Activated naive CD4-positive, alpha-beta T cell treated with anti-CD3 and anti-CD28 coated beads, Interleukin-2, amount 50 U/mL, for 72 hours (primary cell): ENCODE measurements around the gene KCNK1. TPM values are rescaled to one million over a fixed set of nuclear protein-coding genes. Genes with fewer than 3 reads are reported as not detected.
A peak's percentile ranks its signal among the peaks of the same experiment; 100 is the strongest.

ENCODE experiments used
- ATAC-seq, 2 donors: fragments of 150-1000 bp; cut with Tn5 transposase; 2 replicates each; pipeline ENCODE4 v1.10.0; 2021; ENCODE audit warnings: mild to moderate bottlenecking in 2 of 2, moderate library complexity in 2 of 2
- DNase-seq, 2 donors: peaks; one replicate each; pipeline ENCODE4 v3.0.0; 2021 to 2022; ENCODE audit warnings: low spot score in 2 of 2
- H3K27ac Mint-ChIP-seq, 2 donors: one replicate each; pipeline ENCODE4 v1.8.0; 2022; ENCODE audit warnings: mild to moderate bottlenecking in 2 of 2, mixed read lengths in 2 of 2
- H3K36me3 Mint-ChIP-seq, 2 donors: one replicate each; pipeline ENCODE4 v1.8.0; 2022; ENCODE audit warnings: mixed read lengths in 2 of 2
- H3K9me3 Mint-ChIP-seq, 2 donors: one replicate each; pipeline ENCODE4 v1.8.0; 2022; ENCODE audit warnings: mixed read lengths in 2 of 2
- total RNA-seq, 2 donors: library from RNA; stranded (reverse); gene quantifications; one replicate each; pipeline ENCODE4 v1.2.3, GENCODE V29; 2022

Gene KCNK1
- total RNA-seq = under 1 TPM in 1 of 2 donors, not detected in 1; 0.78 TPM

- Mint-ChIP-seq H3K36me3 (peaks cover 0 to 19% of the 10 kb centered on the region in 2 donors), H3K9me3 (no peaks in the 10 kb centered on the region), H3K27ac (no peak within 1 kb of the TSS)
- DNase-seq (no peak), ATAC-seq (peak in 1 of 2 donors; percentile 58)
Observed at GRCh38 chr1:233613252-233614172, at the start of gene KCNK1. KCNK1 (plus strand) TSS chr1:233614106; CDS start chr1:233614172, 66 bp downstream.

GRCh38 chr1:233565313-233565712 is 48.6 kb upstream of the KCNK1 start:
- ATAC-seq (no peak), DNase-seq (no peak)
- Mint-ChIP-seq H3K9me3 (peaks cover 22% of the 10 kb centered on the region in 2 donors), H3K36me3 (peaks cover 7 to 11% of the 10 kb centered on the region in 2 donors), H3K27ac (no peak overlapping the region)

GRCh38 chr1:233566886-233567285 is 47.0 kb upstream of the KCNK1 start:
- peaks cover 0 to 4% of the 10 kb centered on the region in 2 donors for H3K36me3 Mint-ChIP-seq
- ATAC-seq (no peak), DNase-seq (no peak)
- H3K27ac Mint-ChIP-seq = no peak overlapping the region
- H3K9me3 Mint-ChIP-seq = peaks cover 15% of the 10 kb centered on the region in 2 donors

DNA sequence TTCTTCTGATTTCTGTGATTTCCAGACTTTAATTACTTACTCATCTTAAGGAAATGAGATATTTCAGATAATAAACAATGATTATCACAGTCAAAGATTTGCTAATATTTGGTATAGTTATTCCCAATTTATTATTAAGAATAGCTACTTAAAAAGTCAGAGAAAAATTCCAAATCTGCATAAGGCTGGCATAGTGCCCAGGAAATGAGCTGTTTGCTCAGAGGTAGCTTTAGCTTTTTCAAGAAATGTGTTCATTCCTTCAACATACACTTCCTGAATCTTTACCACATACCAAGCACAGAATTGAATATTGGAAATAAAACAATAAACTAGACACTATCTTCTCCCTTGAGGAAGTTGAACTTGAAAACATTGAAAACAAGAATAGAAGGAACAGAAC is 44.3 kb upstream of the KCNK1 start:
- Mint-ChIP-seq H3K36me3 (no peaks in the 10 kb centered on the region), H3K27ac (no peak overlapping the region), H3K9me3 (no peaks in the 10 kb centered on the region)
- no peak for ATAC-seq
- no peak for DNase-seq

GRCh38 chr1:233570216-233570615 is 43.7 kb upstream of the KCNK1 start:
- Mint-ChIP-seq H3K9me3 (no peaks in the 10 kb centered on the region), H3K27ac (no peak overlapping the region), H3K36me3 (no peaks in the 10 kb centered on the region)
- DNase-seq = no peak
- ATAC-seq = no peak

- Mint-ChIP-seq H3K36me3 (no peaks in the 10 kb centered on the region), H3K27ac (no peak overlapping the region)
- ATAC-seq = no peak
Observed at GRCh38 chr1:233570706-233571105, 43.2 kb upstream of the KCNK1 start.

DNA sequence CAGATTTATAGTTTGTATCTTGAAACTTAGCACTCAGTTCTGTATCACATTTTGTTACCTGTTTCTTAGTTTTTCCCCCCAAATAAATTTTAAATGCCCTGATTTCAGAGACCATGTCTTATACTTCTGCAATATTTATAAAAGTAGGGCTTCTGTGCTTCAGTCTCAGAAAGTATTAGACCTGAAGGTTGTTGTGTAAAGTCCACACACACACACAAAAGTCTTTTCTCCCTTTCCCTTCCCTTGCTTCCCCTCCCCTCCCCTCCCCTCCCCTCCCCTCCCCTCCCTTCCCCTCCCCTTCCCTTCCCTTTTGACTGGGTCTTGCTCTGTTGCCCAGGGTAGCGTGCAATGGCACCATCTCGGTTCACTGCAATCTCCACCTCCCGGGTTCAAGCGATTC is 41.0 kb upstream of the KCNK1 start:
- DNase-seq (no peak), ATAC-seq (no peak)
- Mint-ChIP-seq H3K36me3 (no peaks in the 10 kb centered on the region), H3K27ac (no peak overlapping the region), H3K9me3 (no peaks in the 10 kb centered on the region)

More at GRCh38 chr1:233570706-233571105, 43.2 kb upstream of the KCNK1 start:
- no peak for DNase-seq
- no peaks in the 10 kb centered on the region for H3K9me3 Mint-ChIP-seq

GRCh38 chr1:233575450-233575849 is 38.5 kb upstream of the KCNK1 start:
- DNase-seq = no peak
- no peak overlapping the region for H3K27ac Mint-ChIP-seq
- no peaks in the 10 kb centered on the region for H3K36me3 Mint-ChIP-seq
- no peak for ATAC-seq
- H3K9me3 Mint-ChIP-seq = peaks cover 1 to 7% of the 10 kb centered on the region in 2 donors

DNA sequence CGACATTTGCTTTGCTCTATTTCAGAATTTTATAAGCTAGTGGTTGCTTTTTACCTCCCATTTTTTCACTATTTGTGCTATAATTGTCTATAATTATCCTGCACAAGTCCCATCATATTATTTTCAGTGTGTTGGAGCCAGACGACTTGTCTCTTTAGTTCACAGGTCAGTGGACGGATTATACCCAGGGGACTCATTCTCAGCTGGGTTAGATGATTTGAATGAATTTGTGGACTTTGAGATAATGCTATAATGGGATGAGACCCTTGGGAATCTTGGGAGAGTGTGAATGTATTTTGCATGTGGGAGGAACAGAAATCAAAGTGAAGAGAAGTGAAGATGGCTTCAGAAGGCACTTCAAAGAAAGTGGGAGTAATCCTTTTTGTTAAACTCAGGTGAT is 31.5 kb upstream of the KCNK1 start:
- ATAC-seq (no peak), DNase-seq (no peak)
- Mint-ChIP-seq H3K9me3 (peaks cover 7 to 11% of the 10 kb centered on the region in 2 donors), H3K27ac (no peak overlapping the region), H3K36me3 (peaks cover 0 to 9% of the 10 kb centered on the region in 2 donors)

DNA sequence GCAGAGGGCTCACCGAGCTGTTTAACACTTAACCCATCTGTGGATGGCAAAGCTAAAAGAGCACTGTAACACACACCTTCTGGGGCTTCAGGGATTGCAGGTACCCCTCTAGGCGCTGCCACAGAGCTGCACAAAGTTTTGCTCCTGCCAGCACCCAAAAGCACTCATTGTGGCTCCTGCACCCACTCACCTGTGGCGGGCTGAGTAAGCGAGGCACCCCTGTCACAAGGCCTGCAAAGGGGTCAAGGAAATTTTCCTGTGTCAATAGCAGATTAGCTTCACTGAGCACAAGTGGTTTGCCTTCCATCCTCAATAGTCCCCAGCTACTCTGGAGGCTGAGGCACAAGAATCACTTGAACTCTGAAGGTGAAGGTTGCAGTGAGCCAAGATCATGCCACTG is 29.5 kb upstream of the KCNK1 start:
- peaks cover 0 to 9% of the 10 kb centered on the region in 2 donors for H3K36me3 Mint-ChIP-seq
- no peak for ATAC-seq

GRCh38 chr1:233584931-233585330 is 29.0 kb upstream of the KCNK1 start:
- DNase-seq = no peak
- Mint-ChIP-seq H3K36me3 (peaks cover 0 to 9% of the 10 kb centered on the region in 2 donors), H3K9me3 (peaks cover 0 to 11% of the 10 kb centered on the region in 2 donors), H3K27ac (no peak overlapping the region)
- ATAC-seq = no peak

More for the DNA sequence above, 29.5 kb upstream of the KCNK1 start:
- Mint-ChIP-seq H3K27ac (no peak overlapping the region), H3K9me3 (peaks cover 3 to 11% of the 10 kb centered on the region in 2 donors)
- no peak for DNase-seq

DNA sequence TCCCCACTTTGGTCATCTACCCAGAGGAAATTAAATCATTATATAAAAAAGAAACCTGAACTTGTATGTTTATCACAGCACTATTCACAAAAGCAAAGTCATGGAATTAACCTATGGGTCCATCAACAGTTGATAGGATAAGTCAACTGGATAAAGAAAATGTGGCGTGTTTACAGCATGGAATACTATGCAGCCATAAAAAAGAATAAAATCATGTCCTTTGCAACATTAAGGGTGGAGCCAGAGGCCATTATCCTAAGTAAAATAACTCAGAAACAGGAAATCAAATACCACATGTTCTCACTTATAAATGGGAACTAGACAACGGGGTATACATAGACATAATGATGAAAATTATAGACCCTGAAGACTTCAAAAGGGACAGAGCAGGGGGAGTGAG is 27.6 kb upstream of the KCNK1 start:
- DNase-seq = no peak
- no peak for ATAC-seq
- Mint-ChIP-seq H3K36me3 (peaks cover 0 to 1% of the 10 kb centered on the region in 2 donors), H3K9me3 (peaks cover 0 to 1% of the 10 kb centered on the region in 2 donors), H3K27ac (no peak overlapping the region)

DNA sequence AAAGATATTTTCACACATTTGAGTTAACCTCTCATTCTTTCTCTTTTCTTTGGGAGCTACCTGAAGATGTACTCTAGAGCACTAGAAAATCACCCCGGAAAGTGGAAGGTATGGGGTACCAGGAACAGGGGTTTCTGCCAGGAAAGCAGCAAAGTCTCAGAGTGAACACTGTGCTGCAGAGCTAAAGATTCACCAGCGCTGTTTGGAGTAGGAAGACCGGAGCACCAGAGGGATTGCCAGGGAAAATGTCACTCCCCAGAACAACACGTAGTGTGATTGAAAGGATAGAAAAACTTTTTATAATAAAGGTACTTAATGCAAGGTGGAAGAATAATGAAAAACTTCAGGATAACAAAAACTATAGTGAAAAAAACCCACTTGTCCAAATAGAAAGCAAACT is 26.7 kb upstream of the KCNK1 start:
- H3K36me3 Mint-ChIP-seq = no peaks in the 10 kb centered on the region
- no peaks in the 10 kb centered on the region for H3K9me3 Mint-ChIP-seq
- DNase-seq (no peak), ATAC-seq (no peak)
- no peak overlapping the region for H3K27ac Mint-ChIP-seq

DNA sequence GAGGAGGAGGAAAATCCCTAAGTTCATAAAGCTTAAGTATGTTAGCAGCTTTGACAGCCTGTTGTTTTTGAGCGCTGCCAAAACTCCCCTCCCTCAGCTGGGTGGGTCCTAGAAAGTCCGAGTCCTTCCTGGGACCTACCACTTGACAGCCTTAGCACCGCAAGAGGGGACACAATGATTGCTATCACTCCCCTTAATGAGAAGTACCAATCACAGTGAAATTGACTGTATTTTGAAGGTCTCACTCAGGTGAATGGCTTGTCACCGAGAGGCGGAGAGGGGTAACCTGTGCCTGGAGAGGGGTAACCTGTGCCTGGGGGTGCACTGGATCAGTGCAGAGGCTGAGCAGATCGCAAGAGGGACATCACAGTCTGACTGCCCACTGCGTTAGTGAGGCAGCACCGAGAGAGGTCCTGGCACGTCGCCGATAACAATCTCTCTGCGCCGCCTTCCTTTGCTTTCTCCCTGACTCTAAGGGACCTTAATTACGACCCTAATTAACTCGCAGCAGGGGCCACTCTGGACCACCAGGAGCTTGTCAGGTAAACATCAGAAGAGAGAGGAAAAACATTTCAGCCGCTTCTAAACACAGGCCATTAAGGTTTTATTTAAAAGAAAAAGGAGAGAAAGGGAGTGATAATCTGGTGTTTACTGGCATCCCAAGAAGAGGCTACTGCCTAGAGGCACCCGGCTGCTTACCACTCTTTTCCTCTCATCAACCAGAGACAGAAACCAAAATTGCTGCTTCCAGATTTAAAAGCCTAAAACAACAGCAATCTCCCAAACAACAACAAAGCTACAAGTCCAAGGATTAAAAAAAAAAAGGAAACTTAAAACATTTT is 25.7 kb upstream of the KCNK1 start:
- H3K9me3 Mint-ChIP-seq = no peaks in the 10 kb centered on the region
- H3K36me3 Mint-ChIP-seq = no peaks in the 10 kb centered on the region
- ATAC-seq = no peak
- DNase-seq = no peak
- no peak overlapping the region for H3K27ac Mint-ChIP-seq

DNA sequence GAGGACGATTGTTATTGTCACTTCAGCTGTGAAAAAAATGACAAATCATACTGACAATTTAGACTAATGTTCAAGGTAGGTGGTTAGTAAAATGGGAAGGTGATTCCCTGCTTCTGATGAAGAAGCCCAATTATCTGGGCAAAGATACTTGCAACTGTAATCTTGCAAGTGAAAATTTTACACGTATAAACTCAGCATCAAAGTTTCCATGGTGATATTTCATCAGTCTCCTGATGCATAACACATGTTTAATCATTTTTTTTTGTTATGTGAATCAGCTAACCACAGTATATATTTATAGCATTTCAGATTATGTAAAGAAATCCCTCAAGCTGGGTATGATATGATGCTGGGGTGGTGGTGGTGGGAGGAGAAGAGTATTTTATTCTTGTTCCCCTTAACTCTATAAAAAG is 16.4 kb upstream of the KCNK1 start:
- H3K36me3 Mint-ChIP-seq = no peaks in the 10 kb centered on the region
- peak overlapping the region in 1 of 2 donors; percentile 58 for H3K27ac Mint-ChIP-seq
- DNase-seq (no peak), ATAC-seq (peak in 1 of 2 donors; percentile 75)
- H3K9me3 Mint-ChIP-seq = peaks cover 5 to 7% of the 10 kb centered on the region in 2 donors

DNA sequence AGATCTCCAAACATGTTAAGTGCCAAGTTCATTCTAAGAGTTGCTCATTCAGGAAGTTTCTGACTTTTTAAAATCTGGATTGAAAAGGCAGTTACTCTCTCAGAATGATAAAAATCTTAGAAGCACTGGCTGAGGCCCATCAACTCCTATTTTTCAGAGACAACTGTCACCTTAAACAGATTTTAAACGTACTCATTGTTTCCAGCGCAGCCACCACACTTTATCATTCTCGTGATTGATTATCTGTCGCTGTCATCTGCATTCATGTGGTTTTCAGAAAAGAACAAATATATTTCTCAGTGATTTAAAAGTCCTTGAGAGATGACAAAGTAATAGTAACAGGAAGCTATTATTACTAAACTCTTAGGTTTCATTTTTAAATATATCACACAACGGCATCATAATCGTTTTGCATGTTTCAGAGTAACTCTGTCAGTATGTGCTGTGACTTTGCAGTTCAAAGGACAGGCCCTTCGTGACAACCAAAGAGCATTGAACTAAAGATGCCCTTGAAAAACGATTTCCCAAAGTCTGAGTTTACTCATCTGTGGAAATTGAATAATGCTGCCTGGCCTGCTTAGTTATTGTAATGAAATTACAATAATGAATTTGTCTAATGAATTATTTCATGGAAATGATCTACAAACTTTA is 14.9 kb upstream of the KCNK1 start:
- no peaks in the 10 kb centered on the region for H3K36me3 Mint-ChIP-seq
- DNase-seq = no peak

More for the DNA sequence above, 14.9 kb upstream of the KCNK1 start:
- Mint-ChIP-seq H3K27ac (peak overlapping the region in 1 of 2 donors; percentile 69), H3K9me3 (peaks cover 5 to 12% of the 10 kb centered on the region in 2 donors)
- ATAC-seq = peak in 1 of 2 donors; percentile 86
